Tibial nerve (tissue), 4 donors: Measurements from ENCODE around the gene CYP27C1.

Experiments used
- EP300 ChIP-seq, 2 donors: sonication (generic); formaldehyde crosslinking; IDR thresholded peaks; one replicate each; pipeline ENCODE4 v1.6.1; 2017; ENCODE audit warnings: antibody characterized with exemption in 2 of 2, mild to moderate bottlenecking in 1 of 2
- POLR2A ChIP-seq, 2 donors: fragments of 450-650 bp; IDR thresholded peaks; one replicate each; pipeline ENCODE4 v1.6.1; 2017; ENCODE audit warnings: antibody characterized with exemption in 2 of 2, mild to moderate bottlenecking in 2 of 2, moderate library complexity in 2 of 2
- TF ChIP-seq, protein P1 (sequence below), 5 experiments: fragments of 200-600 bp in 3 of 5; fragments of 450-650 bp in 2 of 5; sonication (generic) in 3 of 5; IDR thresholded peaks; one replicate each; pipeline ENCODE4 v1.5.1; 2016 to 2019; ENCODE audit warnings: antibody characterized with exemption in 5 of 5, mild to moderate bottlenecking in 3 of 5, moderate library complexity in 2 of 5

DNA sequence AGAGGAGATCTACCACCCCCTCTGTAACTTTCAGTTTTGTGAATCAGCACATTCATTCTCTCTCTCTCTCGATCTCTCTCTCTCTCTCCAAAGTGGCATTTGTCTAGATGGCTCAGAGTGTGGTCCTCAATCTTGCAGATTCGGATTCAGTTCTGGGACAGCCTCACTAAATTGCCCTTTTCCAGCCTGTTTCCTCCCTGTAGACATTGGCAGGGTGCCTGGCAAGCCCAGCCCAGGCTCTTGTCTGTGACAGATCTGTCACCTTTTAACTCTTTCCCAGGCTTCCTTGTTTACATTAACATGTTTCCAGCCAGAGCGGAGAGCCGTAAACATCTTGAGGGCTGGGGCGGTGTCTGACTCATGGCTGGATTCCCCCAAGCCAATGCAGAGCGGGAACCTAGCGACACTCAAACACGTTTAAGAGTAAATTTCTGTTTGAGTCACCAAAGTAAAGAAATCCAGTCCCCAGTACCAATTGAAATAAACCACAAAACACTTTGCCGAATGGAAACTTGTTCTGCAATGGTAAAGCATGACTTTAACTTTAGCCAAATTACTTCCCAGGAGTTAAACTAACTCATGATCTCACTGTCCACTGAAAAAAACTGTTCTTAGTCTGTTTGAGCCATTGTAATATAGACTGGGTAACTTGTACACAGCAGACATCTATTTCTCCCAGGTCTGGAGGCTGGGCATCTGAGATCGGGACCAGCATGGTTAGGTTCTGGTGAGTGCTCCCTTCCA is 6.6 kb upstream of the CYP27C1 start:
- TF ChIP-seq, protein P1, sequence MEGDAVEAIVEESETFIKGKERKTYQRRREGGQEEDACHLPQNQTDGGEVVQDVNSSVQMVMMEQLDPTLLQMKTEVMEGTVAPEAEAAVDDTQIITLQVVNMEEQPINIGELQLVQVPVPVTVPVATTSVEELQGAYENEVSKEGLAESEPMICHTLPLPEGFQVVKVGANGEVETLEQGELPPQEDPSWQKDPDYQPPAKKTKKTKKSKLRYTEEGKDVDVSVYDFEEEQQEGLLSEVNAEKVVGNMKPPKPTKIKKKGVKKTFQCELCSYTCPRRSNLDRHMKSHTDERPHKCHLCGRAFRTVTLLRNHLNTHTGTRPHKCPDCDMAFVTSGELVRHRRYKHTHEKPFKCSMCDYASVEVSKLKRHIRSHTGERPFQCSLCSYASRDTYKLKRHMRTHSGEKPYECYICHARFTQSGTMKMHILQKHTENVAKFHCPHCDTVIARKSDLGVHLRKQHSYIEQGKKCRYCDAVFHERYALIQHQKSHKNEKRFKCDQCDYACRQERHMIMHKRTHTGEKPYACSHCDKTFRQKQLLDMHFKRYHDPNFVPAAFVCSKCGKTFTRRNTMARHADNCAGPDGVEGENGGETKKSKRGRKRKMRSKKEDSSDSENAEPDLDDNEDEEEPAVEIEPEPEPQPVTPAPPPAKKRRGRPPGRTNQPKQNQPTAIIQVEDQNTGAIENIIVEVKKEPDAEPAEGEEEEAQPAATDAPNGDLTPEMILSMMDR (IDR thresholded peaks at IDR 0.05): no peak
- no peak for TF ChIP-seq POLR2A (IDR thresholded peaks at IDR 0.05)
- no peak for TF ChIP-seq EP300 (IDR thresholded peaks at IDR 0.05)
